Neural progenitor cell (in vitro differentiated cells): ENCODE results near the gene PFN2.

Experiments
- CTCF ChIP-seq: fragments of 200-600 bp; sonication (generic); IDR thresholded peaks from 2 replicates; pipeline ENCODE4 v1.5.1; 2017; ENCODE audit warnings: antibody characterized with exemption, mild to moderate bottlenecking
- EZH2 ChIP-seq: fragments of 200-600 bp; sonication (generic); IDR thresholded peaks from 2 replicates; pipeline ENCODE4 v1.6.1; 2017; ENCODE audit warnings: antibody characterized with exemption, mild to moderate bottlenecking, moderate library complexity

- TF ChIP-seq CTCF (no peak), EZH2 (no peak)
Observed at GRCh38 chr3:149933858-149934257, 36.8 kb downstream of the PFN2 start.
